Naive B cell (primary cell): ENCODE data around the gene G6PC2. TPM values are rescaled to one million over a fixed set of nuclear protein-coding genes. Genes with fewer than 3 reads are reported as not detected.
"Not testable (repeated sequence)": the region's sequence is repeated elsewhere in the genome, so short reads cannot be mapped to it uniquely, and the experiment has no call there.

Experiments used
- ATAC-seq, 2 donors: fragments of 150-1000 bp; cut with Tn5 transposase; 2 replicates each; pipeline ENCODE4 v1.10.0; 2021; ENCODE audit warnings: low read depth in 2 of 2, mild to moderate bottlenecking in 2 of 2, moderate library complexity in 2 of 2
- DNase-seq: peaks from one replicate; pipeline ENCODE4 v3.0.0; 2022
- H3K27ac Mint-ChIP-seq, 6 donors: one replicate each; pipeline ENCODE4 v1.8.0; 2020 to 2022; ENCODE audit warnings: mild to moderate bottlenecking in 6 of 6, mixed read lengths in 6 of 6, moderate library complexity in 5 of 6, inconsistent platforms in 2 of 6
- H3K27me3 Mint-ChIP-seq, 3 donors: one replicate each; pipeline ENCODE4 v1.8.0; 2021 to 2022; ENCODE audit warnings: mixed read lengths in 3 of 3, mild to moderate bottlenecking in 1 of 3
- H3K36me3 Mint-ChIP-seq, 2 donors: one replicate each; pipeline ENCODE4 v1.8.0; 2020 to 2022; ENCODE audit warnings: mixed read lengths in 2 of 2, inconsistent platforms in 1 of 2, mild to moderate bottlenecking in 1 of 2
- H3K4me1 Mint-ChIP-seq, 3 donors: one replicate each; pipeline ENCODE4 v1.8.0; 2020 to 2022; ENCODE audit warnings: mixed read lengths in 3 of 3, inconsistent platforms in 1 of 3, mild to moderate bottlenecking in 1 of 3, moderate library complexity in 1 of 3
- H3K4me3 Mint-ChIP-seq, 8 donors: one replicate each; pipeline ENCODE4 v1.8.0; 2020 to 2022; ENCODE audit warnings: mild to moderate bottlenecking in 8 of 8, mixed read lengths in 8 of 8, moderate library complexity in 8 of 8, inconsistent platforms in 2 of 8
- H3K9me3 Mint-ChIP-seq, 7 donors: one replicate each; pipeline ENCODE4 v1.8.0; 2020 to 2022; ENCODE audit warnings: mixed read lengths in 7 of 7, mild to moderate bottlenecking in 5 of 7, inconsistent platforms in 2 of 7, moderate library complexity in 1 of 7
- polyA plus RNA-seq, 6 donors: library from polyadenylated mRNA; unstranded; fragments of 300-500 nt; fragmentation: Illumina TruSeq; gene quantifications; one replicate each; pipeline ENCODE4 v1.2.3, GENCODE V29; 2021; ENCODE audit warnings: low read depth in 6 of 6

The G6PC2 gene
- polyA plus RNA-seq, 6 donors from 2014 or later, result not detected

DNA sequence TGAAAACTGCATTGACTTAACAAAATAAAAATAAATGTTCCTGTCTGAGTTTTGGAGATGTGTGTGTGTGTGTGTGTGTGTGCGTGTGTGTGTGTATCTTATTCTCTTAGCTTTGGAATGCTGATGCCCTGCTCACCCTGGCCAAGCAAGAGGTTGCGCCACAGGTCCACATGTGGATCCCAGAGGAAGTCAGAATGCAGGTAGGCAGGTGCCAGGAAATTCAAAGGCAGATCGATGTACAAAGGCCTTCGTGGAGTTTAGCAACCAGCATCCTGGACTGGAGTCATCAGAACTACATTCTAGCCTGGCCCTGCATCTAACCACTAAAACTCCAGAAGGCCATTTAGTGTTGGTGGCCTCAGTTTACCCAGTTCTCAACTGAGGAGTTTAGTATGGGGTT, 12.4 kb downstream of the G6PC2 start:
- H3K4me3 Mint-ChIP-seq, result no peak overlapping the region
- DNase-seq, result no peak
- peaks cover 0 to 31% (median 17%) of the 10 kb centered on the region in 3 donors for H3K27me3 Mint-ChIP-seq
- H3K27ac Mint-ChIP-seq, result peak overlapping the region in 1 of 6 donors; percentile 26
- peaks cover 0 to 5% (median 5%) of the 10 kb centered on the region in 3 donors for H3K4me1 Mint-ChIP-seq
- H3K36me3 Mint-ChIP-seq, result no peaks in the 10 kb centered on the region
- ATAC-seq, result no peak
- H3K9me3 Mint-ChIP-seq, result peaks cover 0 to 11% (median 0%) of the 10 kb centered on the region in 7 donors

DNA sequence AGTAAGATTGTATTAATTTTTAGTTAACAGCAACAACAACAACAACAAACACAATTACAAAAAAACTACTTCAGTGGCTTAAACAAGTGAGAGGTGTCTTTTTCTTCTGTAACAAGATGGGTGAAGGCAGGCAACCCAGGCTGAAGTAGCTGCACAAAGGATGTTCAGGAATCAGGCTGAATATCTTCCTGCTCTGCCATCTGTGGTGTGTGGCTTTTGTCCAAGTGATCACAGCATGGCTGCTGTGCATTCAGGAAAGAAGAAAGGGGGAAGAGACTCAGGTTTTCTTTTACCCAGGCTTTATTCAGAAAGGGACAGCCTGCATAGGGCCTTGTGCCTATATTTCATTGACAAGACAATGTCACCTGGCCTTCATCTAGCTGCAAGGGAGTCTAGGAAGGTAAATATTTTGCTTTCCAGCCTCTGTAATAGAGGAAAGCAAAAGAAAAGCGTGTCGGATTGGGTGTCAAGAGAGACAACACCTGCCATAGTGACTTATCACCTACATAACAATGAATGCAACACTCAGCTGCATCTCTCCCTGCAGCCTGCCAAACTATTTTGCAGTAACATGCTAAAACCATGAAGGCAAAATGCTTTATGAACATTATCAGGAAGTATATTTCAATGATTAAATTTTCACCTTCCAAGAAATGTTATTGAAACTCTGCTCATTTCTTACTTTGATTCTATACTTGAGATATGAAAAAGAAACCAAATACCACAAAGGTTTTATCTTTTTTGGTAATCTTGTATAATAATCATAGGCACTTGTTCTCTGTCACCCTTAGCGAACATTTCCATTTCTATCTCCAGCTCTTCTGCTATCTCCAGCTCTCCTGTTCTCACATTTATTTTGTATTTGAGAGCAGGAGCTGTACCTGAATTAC, 14.6 kb downstream of the G6PC2 start:
- Mint-ChIP-seq H3K9me3 (peaks cover 0 to 11% (median 0%) of the 10 kb centered on the region in 7 donors), H3K27me3 (peaks cover 0 to 26% (median 17%) of the 10 kb centered on the region in 3 donors), H3K27ac (no peak overlapping the region), H3K4me1 (peaks cover 0 to 5% (median 5%) of the 10 kb centered on the region in 3 donors), H3K36me3 (no peaks in the 10 kb centered on the region), H3K4me3 (no peak overlapping the region)
- ATAC-seq (no peak), DNase-seq (no peak)

DNA sequence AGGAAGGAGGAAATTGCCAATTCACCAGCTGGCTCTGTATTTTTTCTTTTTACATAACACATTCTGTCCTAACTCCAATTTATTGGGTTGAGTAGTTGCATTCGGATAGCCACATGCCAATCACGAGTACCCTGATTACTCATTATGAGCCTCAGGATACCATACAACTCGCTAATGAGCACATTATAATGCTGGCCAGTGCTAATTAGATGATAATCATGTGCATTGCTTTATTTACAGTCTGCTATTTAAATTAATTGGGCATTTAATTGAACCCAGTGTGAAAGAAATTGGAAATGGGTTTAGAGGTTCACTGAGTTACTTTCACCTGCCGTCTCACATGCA, 15.2 kb downstream of the G6PC2 start:
- peaks cover 0 to 26% (median 17%) of the 10 kb centered on the region in 3 donors for H3K27me3 Mint-ChIP-seq
- no peak overlapping the region for H3K27ac Mint-ChIP-seq
- no peak overlapping the region for H3K4me3 Mint-ChIP-seq
- no peaks in the 10 kb centered on the region for H3K36me3 Mint-ChIP-seq
- H3K9me3 Mint-ChIP-seq, result peaks cover 0 to 11% (median 0%) of the 10 kb centered on the region in 7 donors
- DNase-seq (no peak), ATAC-seq (no peak)
- H3K4me1 Mint-ChIP-seq, result peaks cover 0 to 5% (median 5%) of the 10 kb centered on the region in 3 donors

DNA sequence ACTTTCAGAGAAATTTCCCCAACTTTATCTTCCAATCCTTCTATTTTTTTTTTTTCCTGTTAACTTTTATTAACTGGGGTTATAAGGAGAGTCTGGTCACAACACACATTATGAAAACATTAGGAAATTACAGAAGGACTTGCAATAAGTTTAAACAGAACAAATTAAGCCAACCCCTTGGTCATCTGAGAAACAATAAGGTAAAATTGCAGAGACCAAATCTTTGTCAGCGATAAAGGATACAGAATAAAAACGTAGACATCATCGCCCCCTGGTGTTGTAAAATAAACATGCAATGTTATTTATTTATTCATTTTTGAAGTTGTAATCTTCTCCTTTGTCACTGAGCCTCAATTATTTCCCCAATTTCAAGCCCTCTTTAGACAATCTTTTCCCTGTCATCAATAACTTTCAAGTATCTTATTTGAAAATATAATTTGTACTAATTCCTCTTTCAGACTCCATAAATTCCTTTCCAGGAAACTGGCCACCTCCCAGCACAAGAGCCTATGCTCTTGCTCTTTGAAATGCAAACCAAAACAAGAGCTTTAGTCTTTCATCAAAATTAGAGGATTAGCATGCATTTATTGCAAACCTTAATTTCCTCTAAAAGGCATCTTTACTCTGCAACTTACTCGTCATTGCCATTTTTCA, 19.5 kb downstream of the G6PC2 start:
- Mint-ChIP-seq H3K36me3 (no peaks in the 10 kb centered on the region), H3K9me3 (peaks cover 0 to 5% (median 0%) of the 10 kb centered on the region in 7 donors), H3K4me1 (no peaks in the 10 kb centered on the region), H3K27ac (peak overlapping the region in 1 of 6 donors; percentile 2), H3K4me3 (no peak overlapping the region), H3K27me3 (peaks cover 0 to 21% (median 19%) of the 10 kb centered on the region in 3 donors)
- DNase-seq, result peak; percentile 17
- ATAC-seq, result peak in 1 of 2 donors; percentile 32

DNA sequence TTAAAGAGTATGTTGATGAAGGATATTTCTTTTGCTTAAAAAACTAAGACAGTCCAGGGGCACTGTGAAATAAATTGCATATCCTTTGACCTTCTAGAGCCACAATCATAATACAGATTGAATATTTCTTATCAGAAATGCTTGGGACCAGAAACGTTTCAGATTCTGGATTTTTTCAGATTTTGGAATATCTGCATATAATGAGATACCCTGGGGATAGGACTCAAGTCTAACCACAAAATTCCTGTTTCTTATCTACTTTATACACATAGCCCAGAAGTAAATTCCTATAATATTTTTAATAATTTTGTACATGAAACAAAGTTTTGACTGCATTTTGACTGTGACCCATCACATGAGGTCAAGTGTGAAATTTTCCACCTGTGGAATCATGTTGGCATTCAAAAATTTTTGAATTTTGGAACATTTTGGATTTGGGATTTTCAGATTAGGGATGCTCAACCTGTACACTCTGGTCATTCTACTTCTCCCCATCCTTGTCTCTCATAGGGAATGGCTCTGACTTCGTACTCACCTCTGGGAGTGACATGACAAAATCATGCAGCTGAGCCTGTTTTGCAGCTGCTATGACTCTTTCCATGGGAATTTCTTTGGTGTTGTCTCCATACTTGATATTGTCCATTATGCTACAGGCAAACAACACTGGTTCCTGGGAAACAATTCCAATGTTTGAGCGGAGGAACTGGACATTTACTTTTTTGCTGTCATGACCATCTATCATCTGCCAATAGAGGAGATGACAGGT, 25.7 kb downstream of the G6PC2 start:
- Mint-ChIP-seq H3K9me3 (no peaks in the 10 kb centered on the region), H3K27me3 (peaks cover 4 to 20% (median 18%) of the 10 kb centered on the region in 3 donors), H3K4me3 (no peak overlapping the region), H3K4me1 (peaks cover 9 to 15% (median 10%) of the 10 kb centered on the region in 3 donors), H3K36me3 (no peaks in the 10 kb centered on the region), H3K27ac (no peak overlapping the region)
- ATAC-seq (no peak), DNase-seq (no peak)

DNA sequence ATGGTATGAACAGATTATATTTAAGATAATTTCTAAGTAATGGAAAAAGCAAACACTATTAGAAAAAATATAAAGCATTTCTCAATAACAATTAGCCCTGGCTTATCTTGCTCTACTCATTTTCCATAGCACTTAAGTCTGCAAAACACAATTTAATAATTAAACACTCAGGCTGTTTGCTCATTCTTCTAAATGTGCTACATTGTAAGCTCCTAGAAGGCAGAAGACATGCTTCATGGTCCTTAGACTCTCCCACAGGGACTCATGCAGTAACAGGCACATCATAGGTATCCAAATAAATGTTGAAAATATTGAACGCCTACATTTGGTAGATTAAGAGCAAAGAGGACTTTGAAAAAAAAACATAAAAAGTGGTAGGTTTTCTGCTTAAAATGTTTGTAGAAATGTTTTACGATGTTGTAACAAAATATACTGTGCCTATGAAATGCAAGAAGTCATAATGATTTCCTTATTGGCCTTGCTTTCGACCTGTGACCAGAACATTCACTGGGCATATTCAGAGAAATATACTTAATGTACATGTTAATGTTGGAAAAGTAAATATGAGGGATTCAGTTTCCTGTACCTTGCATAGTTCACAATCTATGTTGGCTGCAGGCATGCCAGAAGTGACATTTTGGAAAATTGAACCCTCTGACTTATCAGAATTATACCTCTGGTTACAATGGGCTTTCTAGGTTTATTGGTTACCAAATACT, 27.2 kb downstream of the G6PC2 start:
- ATAC-seq (no peak), DNase-seq (no peak)
- Mint-ChIP-seq H3K27ac (no peak overlapping the region), H3K4me1 (peaks cover 9 to 15% (median 10%) of the 10 kb centered on the region in 3 donors), H3K9me3 (peaks cover 0 to 4% (median 0%) of the 10 kb centered on the region in 7 donors), H3K4me3 (no peak overlapping the region), H3K36me3 (no peaks in the 10 kb centered on the region), H3K27me3 (peaks cover 4 to 5% (median 5%) of the 10 kb centered on the region in 3 donors)

DNA sequence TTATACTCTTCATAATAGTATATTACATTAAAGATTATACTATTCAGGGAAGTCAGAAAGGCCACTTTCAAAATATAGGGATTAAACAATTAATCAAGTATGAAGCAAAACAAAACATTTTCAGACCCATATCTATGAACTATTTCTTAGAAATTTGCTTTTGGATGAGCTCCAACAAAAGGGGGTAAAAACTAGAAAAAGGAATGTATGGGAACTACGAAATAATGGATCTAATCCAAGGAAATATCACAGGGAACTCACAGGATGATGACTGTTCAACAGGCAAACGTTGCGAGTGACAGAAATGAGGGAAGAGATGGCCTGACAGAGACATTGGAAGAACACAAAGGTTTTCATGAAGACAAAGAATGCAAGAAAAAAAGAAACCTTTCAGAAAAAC, 27.9 kb downstream of the G6PC2 start:
- Mint-ChIP-seq H3K9me3 (peaks cover 0 to 4% (median 0%) of the 10 kb centered on the region in 7 donors), H3K4me1 (peaks cover 9 to 15% (median 10%) of the 10 kb centered on the region in 3 donors), H3K27me3 (peaks cover 0 to 4% (median 0%) of the 10 kb centered on the region in 3 donors), H3K4me3 (peak overlapping the region in 3 of 8 donors; percentile 6 to 41 (median 23)), H3K36me3 (no peaks in the 10 kb centered on the region), H3K27ac (peak overlapping the region in 3 of 6 donors; percentile 31 to 82 (median 47))
- DNase-seq (no peak), ATAC-seq (no peak)

DNA sequence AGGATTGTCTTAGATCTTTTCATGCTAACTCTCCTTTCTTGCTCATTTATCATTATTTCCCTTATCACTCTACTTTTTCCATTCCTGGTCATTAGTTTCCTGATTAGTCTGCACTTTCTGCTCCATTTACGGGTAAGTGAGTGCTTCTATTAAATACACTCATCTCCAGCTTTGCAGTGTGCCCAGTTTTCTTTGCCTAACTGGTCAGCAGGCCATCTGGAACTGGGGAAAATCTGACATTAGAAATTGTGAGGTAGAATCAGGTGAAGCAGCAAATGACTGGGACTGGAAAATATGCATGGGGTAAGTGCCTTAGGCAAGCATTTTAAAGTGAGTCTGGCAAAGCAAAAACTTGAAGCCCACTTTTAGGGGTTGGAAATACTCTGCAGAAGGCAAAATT, 29.2 kb downstream of the G6PC2 start:
- Mint-ChIP-seq H3K36me3 (no peaks in the 10 kb centered on the region), H3K27me3 (peaks cover 0 to 6% (median 0%) of the 10 kb centered on the region in 3 donors), H3K9me3 (peaks cover 0 to 4% (median 0%) of the 10 kb centered on the region in 7 donors), H3K27ac (no peak overlapping the region), H3K4me3 (peak overlapping the region in 1 of 8 donors; percentile 22), H3K4me1 (peaks cover 9 to 15% (median 10%) of the 10 kb centered on the region in 3 donors)
- DNase-seq, result no peak
- no peak for ATAC-seq

DNA sequence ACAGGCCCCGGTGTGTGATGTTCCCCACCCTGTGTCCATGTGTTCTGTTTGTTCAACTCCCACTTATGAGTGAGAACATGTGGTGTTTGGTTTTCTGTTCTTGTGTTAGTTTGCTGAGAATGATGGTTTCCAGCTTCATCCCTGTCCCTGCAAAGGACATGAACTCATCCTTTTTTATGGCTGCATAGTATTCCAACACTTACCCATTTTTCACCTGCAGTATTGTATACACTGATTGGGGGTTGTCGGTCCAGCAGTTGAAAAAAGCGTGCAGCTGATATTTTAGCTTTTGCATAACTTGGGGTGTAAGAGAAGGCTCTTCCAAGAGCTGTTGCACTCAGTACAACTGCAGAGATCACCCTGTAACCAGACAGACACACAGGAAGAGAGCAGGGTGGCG, 31.1 kb downstream of the G6PC2 start:
- peaks cover 9 to 15% (median 10%) of the 10 kb centered on the region in 3 donors for H3K4me1 Mint-ChIP-seq
- DNase-seq, H3K36me3 Mint-ChIP-seq, H3K9me3 Mint-ChIP-seq, H3K27me3 Mint-ChIP-seq, H3K4me3 Mint-ChIP-seq, H3K27ac Mint-ChIP-seq, ATAC-seq: not testable (repeated sequence)

DNA sequence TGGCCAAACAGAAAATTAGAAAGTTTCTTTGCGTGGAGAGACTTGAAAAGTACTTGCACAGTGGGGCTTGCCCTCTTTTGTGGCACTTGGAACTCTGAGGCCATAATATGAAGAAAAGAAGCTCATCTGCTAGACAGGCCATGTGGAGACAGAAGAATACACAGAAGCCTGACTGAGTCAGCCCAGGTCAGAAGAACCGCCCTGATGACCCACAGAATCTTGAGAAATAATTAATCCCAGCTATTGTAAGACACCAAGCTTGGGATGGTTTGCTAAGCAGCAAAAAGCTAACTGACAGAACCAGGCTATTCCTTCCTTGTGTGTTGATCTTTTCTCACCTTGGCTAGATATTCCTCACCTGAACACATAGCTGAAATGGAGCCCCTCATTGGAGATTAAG, 33.7 kb downstream of the G6PC2 start:
- peaks cover 0 to 6% (median 0%) of the 10 kb centered on the region in 3 donors for H3K4me1 Mint-ChIP-seq
- H3K9me3 Mint-ChIP-seq, result peaks cover 0 to 4% (median 0%) of the 10 kb centered on the region in 7 donors
- ATAC-seq, result no peak
- no peak for DNase-seq
- H3K36me3 Mint-ChIP-seq, result no peaks in the 10 kb centered on the region
- H3K27me3 Mint-ChIP-seq, result peaks cover 0 to 8% (median 0%) of the 10 kb centered on the region in 3 donors
- no peak overlapping the region for H3K4me3 Mint-ChIP-seq
- H3K27ac Mint-ChIP-seq, result no peak overlapping the region

DNA sequence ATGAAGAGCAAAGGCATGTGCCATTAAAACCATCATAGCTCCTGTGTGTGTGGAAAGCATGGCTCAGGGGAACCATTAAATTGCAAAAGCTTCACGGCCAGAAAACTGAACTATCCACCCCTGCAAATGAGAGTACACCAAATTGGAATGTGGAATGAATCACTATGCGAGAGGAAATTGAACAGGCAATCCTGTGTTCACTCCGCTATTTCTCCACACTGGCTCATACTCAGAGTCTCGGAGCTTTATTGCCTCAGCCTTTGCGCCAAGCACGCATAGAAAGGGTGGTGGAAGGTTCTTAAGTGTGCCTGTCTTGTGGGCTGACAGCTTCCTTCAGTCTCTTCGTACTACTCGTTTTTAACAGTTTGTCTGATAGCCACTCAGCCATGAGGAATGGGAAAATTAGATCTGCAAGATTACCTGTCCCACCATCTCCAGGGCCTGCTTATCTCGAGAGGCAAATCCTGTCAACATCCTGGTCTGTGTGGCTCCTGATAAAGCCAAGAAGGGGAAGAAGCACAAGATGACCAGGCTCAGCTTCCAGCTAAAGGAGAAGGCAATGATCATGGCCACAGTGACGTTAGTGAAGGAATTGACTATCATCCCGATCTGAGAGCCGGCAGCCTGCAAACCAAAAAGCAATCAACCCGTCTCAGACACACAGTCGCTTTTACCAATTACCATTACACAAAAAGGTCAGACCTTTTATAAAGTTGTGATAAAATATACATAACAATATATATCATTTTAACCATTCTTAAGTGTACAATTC, 34.9 kb downstream of the G6PC2 start:
- ATAC-seq (no peak), DNase-seq (no peak)
- no peaks in the 10 kb centered on the region for H3K36me3 Mint-ChIP-seq
- no peak overlapping the region for H3K4me3 Mint-ChIP-seq
- H3K27me3 Mint-ChIP-seq, result peaks cover 0 to 8% (median 0%) of the 10 kb centered on the region in 3 donors
- H3K9me3 Mint-ChIP-seq, result peaks cover 0 to 4% (median 0%) of the 10 kb centered on the region in 7 donors
- H3K27ac Mint-ChIP-seq, result no peak overlapping the region
- no peaks in the 10 kb centered on the region for H3K4me1 Mint-ChIP-seq

DNA sequence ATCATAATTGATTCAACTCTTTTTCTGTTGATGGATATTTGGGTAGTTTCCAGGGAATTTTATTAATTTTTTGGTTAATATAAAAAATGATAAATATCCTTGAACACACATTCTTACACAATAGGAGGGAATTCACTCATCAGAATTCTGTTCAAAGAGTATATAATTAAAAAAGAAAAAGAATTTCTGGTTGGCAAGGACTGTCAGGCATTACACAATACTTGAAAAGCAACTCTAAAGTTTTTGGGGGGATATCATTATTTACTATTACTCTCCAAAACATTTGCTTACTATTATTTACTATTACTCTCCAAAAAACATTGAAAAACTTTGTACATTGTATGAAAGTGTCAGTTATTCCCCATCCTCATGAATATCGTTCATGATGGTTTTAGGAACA, 38.0 kb downstream of the G6PC2 start:
- DNase-seq (no peak), ATAC-seq (no peak)
- Mint-ChIP-seq H3K9me3 (no peaks in the 10 kb centered on the region), H3K27me3 (peaks cover 0 to 8% (median 2%) of the 10 kb centered on the region in 3 donors), H3K27ac (no peak overlapping the region), H3K36me3 (no peaks in the 10 kb centered on the region), H3K4me1 (no peaks in the 10 kb centered on the region), H3K4me3 (no peak overlapping the region)
